Skin of body (tissue), 2 donors: ENCODE results near the gene PRKN. TPM values are rescaled to one million over a fixed set of nuclear protein-coding genes. Genes with fewer than 3 reads are reported as not detected.

Source experiments
- DNase-seq: peaks from one replicate; lab custom pipeline; 2025; lab: John Stamatoyannopoulos, UW
- total RNA-seq: library from RNA; depleted of rRNA; stranded (reverse); fragments of >200 nt; gene quantifications from one replicate; pipeline ENCODE4 v1.2.3, GENCODE V29; 2014

The PRKN gene
- total RNA-seq, 1 donor from 2014 or later: 5.2 TPM

- DNase-seq: no peak
These were observed 536.6 kb downstream of the PRKN start for GRCh38 chr6:162190981-162191380.

DNA sequence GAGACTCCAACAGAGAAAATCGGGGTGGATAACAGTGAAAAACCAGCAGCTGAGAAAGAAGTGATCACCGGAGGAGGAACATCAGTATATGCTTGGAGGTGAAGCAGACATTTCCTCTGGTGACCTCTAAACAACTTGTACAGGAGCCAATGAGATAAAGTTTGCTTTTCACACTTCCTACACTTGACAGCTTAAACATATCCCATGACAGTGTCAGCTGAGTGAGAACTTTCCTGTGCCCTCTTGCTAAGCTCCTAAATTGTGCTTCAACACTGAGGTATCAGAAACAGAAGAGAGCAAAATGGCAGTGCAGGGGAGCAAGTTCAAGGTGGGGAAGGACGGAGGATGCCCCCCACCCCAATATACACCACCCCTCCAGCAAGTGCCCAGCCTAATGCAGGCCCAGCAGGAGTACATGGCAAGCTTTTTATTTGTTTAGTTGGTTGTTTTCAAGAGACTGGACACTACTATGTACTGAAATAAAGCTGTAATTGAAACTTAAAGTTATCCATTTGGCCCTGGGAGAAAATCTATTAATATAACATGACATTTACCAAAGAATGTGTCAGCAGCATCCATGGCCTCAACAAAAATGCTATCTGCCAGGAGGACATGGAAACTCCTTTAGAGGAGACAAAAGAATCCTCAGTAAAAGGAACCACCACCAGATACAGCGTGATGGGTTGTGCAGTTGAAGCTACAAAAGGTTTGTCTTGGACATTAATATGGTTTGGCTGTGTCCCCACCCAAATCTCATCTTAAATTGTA lies 540.2 kb downstream of the PRKN start:
- no peak for DNase-seq

- DNase-seq: no peak
These were observed 543.1 kb downstream of the PRKN start for GRCh38 chr6:162184465-162184864.

- no peak for DNase-seq
These were observed 545.7 kb downstream of the PRKN start for GRCh38 chr6:162181741-162182401.

DNA sequence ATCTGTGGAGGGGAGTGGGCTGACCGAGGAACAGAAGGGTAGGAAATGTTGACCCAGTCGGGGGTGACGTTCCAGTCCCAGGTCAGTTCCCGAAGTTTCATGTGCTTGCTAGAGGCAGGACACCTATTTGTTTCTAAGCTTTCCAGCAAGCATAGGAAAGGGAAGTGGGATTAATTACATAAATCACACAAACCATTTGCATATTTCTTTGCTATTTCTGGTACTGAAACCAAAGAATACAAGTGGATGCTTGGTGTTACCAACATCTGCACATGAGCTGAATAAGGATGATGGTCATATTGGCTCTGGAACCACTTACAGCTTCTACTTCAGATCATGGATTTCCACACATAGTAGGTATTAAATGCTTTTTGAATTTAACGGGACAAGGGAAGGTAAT lies 546.5 kb downstream of the PRKN start:
- no peak for DNase-seq

GRCh38 chr6:162179196-162179951 lies 548.2 kb downstream of the PRKN start:
- no peak for DNase-seq

GRCh38 chr6:162178666-162179065 lies 548.9 kb downstream of the PRKN start:
- no peak for DNase-seq

GRCh38 chr6:162178266-162178665 lies 549.3 kb downstream of the PRKN start:
- no peak for DNase-seq

- peak; percentile 17 for DNase-seq
These were observed 549.8 kb downstream of the PRKN start for GRCh38 chr6:162177746-162178145.

DNA sequence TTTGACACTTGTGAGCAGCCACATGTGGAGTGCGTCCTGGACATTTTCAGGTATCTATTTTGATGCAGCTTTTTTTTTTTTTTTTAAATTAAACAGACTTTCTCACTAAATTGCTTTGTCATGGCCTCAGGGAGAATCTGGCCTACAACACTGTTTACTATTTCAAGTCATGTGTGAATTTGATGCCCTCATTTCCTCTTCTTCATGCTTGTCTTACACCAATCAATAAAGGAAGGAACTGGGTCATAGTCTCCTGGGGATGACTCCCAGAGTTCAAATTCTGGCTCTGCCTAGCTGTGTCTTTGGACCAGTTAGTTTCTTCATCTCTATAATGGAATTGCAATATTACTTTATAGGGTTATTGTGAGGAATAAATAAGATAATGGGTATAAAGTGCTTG lies 554.1 kb downstream of the PRKN start:
- no peak for DNase-seq

DNA sequence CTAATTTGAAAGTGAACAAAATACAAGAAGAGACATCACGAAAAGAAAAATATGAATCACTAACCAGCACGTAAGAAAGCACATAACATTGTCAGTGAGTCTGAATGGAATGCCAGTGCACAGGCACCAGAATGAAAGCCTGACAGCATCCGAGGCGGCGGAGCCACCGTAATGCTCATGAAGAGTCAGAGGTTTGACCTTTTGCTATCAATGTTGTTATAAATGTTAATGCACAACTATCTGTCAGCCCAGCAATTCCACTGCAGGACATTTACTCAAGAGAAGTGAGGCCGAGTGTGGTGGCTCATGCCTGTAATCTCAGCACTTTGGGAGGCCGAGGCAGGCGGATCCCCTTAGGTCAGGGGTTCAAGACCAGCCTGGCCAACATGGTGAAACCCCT lies 562.1 kb downstream of the PRKN start:
- no peak for DNase-seq

- DNase-seq: no peak
These were observed 570.2 kb downstream of the PRKN start for GRCh38 chr6:162157167-162157870.

GRCh38 chr6:162156146-162156545 lies 571.4 kb downstream of the PRKN start:
- DNase-seq: no peak

DNA sequence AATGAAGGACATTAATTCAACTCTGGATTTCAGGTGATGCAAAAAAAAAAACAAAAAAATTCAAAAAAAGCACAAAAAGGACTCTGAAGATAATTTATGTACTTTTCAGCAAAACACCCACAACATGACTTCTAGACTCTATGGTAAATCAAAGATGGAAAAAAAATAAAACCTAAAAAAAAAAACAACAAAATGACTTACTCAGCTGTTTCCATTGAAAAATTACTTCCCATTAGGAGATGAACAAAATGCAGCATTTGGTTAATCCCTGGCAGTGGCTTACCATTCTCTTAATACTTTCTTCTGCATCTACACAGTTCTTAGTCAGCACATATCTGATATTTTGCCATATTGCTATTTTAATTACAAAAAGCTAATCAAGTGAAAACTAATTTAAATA lies 572.6 kb downstream of the PRKN start:
- DNase-seq: no peak

- no peak for DNase-seq
These were observed 573.6 kb downstream of the PRKN start for GRCh38 chr6:162154001-162154400.

- no peak for DNase-seq
These were observed 574.4 kb downstream of the PRKN start for GRCh38 chr6:162153120-162153519.

- no peak for DNase-seq
These were observed 576.4 kb downstream of the PRKN start for GRCh38 chr6:162151021-162151665.

GRCh38 chr6:162150295-162150694 lies 577.3 kb downstream of the PRKN start:
- DNase-seq: no peak

DNA sequence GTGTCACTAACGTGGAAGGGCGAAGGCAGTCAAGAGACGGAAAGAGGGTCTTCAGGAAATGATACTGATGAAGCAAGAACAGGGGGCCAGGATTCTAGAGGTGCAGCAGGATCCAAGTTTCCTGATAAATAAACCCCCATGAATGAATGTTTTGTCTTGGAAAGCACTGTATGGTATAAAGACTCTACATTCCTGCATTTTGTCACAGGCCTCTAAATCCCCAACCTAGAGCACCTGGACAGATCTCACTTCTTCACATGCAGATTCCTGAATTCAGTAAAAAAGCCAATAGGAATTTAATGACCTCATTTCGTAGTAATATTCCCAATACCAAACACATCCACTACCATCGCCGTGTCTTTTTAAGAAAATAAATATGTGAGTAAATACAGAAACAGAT lies 577.8 kb downstream of the PRKN start:
- no peak for DNase-seq

DNA sequence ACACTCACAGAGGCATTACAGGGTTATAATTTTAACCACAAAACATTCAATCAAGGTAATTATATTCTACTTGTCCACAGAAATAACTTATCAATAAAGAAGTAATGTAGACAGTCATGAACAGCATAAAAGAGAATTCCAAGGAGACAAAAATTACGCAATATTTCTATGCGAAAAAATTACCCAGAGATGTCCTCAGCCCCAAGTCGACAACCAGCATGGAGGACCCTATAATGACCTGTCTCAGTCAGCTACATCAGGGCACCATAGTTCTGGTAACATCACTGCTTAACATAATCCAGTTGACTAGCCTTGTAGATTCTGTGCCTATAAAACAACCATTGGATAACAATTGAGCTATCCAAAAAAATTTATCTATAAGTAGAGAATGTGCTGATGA lies 579.8 kb downstream of the PRKN start:
- DNase-seq: no peak

DNA sequence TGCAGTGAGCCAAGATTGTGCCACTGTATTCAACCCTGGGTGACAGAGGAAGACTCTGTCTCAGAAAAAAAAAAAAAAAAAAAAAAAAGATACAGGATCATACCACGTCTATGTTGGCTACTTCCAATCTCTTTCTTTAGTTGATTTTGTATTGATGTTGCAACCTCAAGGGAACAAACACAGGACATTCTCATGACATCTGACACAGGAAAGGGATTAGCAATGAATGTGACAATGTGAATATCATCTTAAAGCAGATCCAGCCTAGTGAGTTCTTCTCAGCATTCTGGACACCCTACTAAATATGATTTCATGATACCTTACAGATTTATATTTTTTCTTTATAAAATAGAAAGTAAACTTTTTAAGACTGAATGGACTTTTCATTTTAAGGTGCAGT lies 580.3 kb downstream of the PRKN start:
- DNase-seq: no peak
